GM12878 (cell line): ENCODE measurements around the gene IL10. TPM values are rescaled to one million over a fixed set of nuclear protein-coding genes. Genes with fewer than 3 reads are reported as not detected.

ENCODE experiments used
- BMI1 ChIP-seq: fragments of 450-650 bp; IDR thresholded peaks from 2 replicates; pipeline ENCODE4 v1.6.1; 2016; ENCODE audit warnings: mild to moderate bottlenecking, moderate library complexity, borderline replicate concordance
- BRCA1 ChIP-seq: IDR thresholded peaks from 2 replicates; pipeline ENCODE4 v1.6.1; 2011; ENCODE audit warnings: low read depth, low read length, improper control_type of control experiment
- CBX5 ChIP-seq: sonication (generic); IDR thresholded peaks from 2 replicates; pipeline ENCODE4 v1.6.1; 2016; ENCODE audit warnings: low read depth, moderate library complexity, mild to moderate bottlenecking, inconsistent platforms
- FOXK2 ChIP-seq: fragments of 450-650 bp; IDR thresholded peaks from 2 replicates; pipeline ENCODE4 v1.6.1; 2017; ENCODE audit warnings: mild to moderate bottlenecking, moderate library complexity
- IRF3 ChIP-seq: fragments of 450-650 bp; IDR thresholded peaks from 2 replicates; pipeline ENCODE4 v1.6.1; 2014; ENCODE audit warnings: mild to moderate bottlenecking
- MTA2 ChIP-seq: fragments of 450-650 bp; IDR thresholded peaks from 2 replicates; pipeline ENCODE4 v1.6.1; 2016; ENCODE audit warnings: low read depth, mild to moderate bottlenecking, moderate library complexity
- NFYA ChIP-seq: IDR thresholded peaks from 2 replicates; pipeline ENCODE4 v1.6.1; 2011; ENCODE audit warnings: low read depth, mild to moderate bottlenecking, low read length, improper control_type of control experiment, borderline replicate concordance
- NFYB ChIP-seq: IDR thresholded peaks from 2 replicates; pipeline ENCODE4 v1.6.1; 2011; ENCODE audit warnings: low read depth, mild to moderate bottlenecking, low read length, improper control_type of control experiment, moderate library complexity; ENCODE audit not compliant: insufficient read depth
- POU2F2 ChIP-seq: IDR thresholded peaks from 3 replicates; pipeline ENCODE4 v1.6.1; 2011; ENCODE audit warnings: low read depth, mild to moderate bottlenecking, low read length, borderline replicate concordance
- RELB ChIP-seq: fragments of 450-650 bp; IDR thresholded peaks from 2 replicates; pipeline ENCODE4 v1.6.1; 2017; ENCODE audit warnings: low read depth, mild to moderate bottlenecking, moderate library complexity
- REST ChIP-seq: IDR thresholded peaks from 2 replicates; pipeline ENCODE4 v1.6.1; 2012; ENCODE audit warnings: mild to moderate bottlenecking, low read depth, low read length
- STAT1 ChIP-seq: fragments of 450-650 bp; conservative IDR thresholded peaks from 2 replicates; pipeline ENCODE4 v1.6.1; 2014; ENCODE audit warnings: antibody characterized with exemption, mild to moderate bottlenecking
- USF2 ChIP-seq: IDR thresholded peaks from 2 replicates; pipeline ENCODE4 v1.6.1; 2011; ENCODE audit warnings: low read depth, low read length, improper control_type of control experiment, borderline replicate concordance
- ZNF274 ChIP-seq: IDR thresholded peaks from one replicate; pipeline ENCODE4 v1.8.0; 2011; ENCODE audit not compliant: insufficient read length, insufficient read depth
- polyA plus RNA-seq, 11 experiments: library from polyadenylated mRNA; depleted of rRNA in 4 of 11; unstranded in 6 of 11; stranded (reverse) in 5 of 11; fragments of >200 nt; fragmentation: Nextera tagmentation in 4 of 11; fragmentation: Illumina TruSeq in 1 of 11; extraction: Ambion mirVana in 4 of 11; extraction: Trizol in 1 of 11; gene quantifications; 1 replicate in 1 of 11; 2 replicates in 10 of 11; pipeline versions ENCODE4 v1.2.1 to v1.2.3, GENCODE V29; 2011 to 2016; ENCODE audit warnings: inconsistent platforms in 2 of 11, missing spikeins in 2 of 11, low read depth in 1 of 11
- total RNA-seq, 4 experiments: library from RNA; depleted of rRNA in 3 of 4; stranded (reverse); fragments of >200 nt in 3 of 4; fragmentation: Illumina TruSeq in 1 of 4; extraction: Trizol in 1 of 4; gene quantifications; 2 replicates each; pipeline versions ENCODE4 v1.2.1 to v1.2.3, GENCODE V29; 2013 to 2021
- TF ChIP-seq, protein P1 (sequence below), 3 experiments: IDR thresholded peaks in 2 of 3; conservative IDR thresholded peaks in 1 of 3; 2 replicates each; pipeline ENCODE4 v1.5.1; 2011; ENCODE audit warnings: low read depth in 3 of 3, low read length in 3 of 3, mild to moderate bottlenecking in 3 of 3, control low read depth in 2 of 3, moderate library complexity in 2 of 3, inconsistent platforms in 1 of 3, mixed read lengths in 1 of 3; ENCODE audit not compliant: control insufficient read depth in 2 of 3, insufficient read depth in 1 of 3; ENCODE audit errors: extremely low read depth in 1 of 3
- TF ChIP-seq, protein P2 (sequence below): fragments of 450-650 bp; formaldehyde crosslinking; IDR thresholded peaks from 2 replicates; pipeline ENCODE4 v1.5.0; 2022; ENCODE audit warnings: mild to moderate bottlenecking, missing genetic modification characterization

The IL10 gene
- total and polyA plus RNA-seq, 10 of the 15 experiments (the other 5 are each of a cell fraction or from before 2014, with no cell fraction given), result 0.34 to 5.0 (median 1.1) TPM

- TF ChIP-seq, protein P1, sequence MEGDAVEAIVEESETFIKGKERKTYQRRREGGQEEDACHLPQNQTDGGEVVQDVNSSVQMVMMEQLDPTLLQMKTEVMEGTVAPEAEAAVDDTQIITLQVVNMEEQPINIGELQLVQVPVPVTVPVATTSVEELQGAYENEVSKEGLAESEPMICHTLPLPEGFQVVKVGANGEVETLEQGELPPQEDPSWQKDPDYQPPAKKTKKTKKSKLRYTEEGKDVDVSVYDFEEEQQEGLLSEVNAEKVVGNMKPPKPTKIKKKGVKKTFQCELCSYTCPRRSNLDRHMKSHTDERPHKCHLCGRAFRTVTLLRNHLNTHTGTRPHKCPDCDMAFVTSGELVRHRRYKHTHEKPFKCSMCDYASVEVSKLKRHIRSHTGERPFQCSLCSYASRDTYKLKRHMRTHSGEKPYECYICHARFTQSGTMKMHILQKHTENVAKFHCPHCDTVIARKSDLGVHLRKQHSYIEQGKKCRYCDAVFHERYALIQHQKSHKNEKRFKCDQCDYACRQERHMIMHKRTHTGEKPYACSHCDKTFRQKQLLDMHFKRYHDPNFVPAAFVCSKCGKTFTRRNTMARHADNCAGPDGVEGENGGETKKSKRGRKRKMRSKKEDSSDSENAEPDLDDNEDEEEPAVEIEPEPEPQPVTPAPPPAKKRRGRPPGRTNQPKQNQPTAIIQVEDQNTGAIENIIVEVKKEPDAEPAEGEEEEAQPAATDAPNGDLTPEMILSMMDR (IDR thresholded peaks at IDR 0.05 in 2 of 3, conservative IDR thresholded peaks at IDR 0.05 in 1 of 3; ENCODE audit: control insufficient read depth in 2 of 3, extremely low read depth in 1 of 3, insufficient read depth in 1 of 3, low read depth in 3 of 3, low read length in 3 of 3), result no peak
- TF ChIP-seq IRF3 (no peak), NFYB (no peak), BRCA1 (no peak), MTA2 (peak; percentile 85), CBX5 (no peak), POU2F2 (peak; percentile 28; the same call in 1 of the 3 replicates), NFYA (no peak), BMI1 (no peak), REST (no peak), ZNF274 (no peak), USF2 (no peak), FOXK2 (no peak), RELB (peak; percentile 89), STAT1 (no peak; the same call in 1 of the 2 replicates)
- TF ChIP-seq, protein P2, sequence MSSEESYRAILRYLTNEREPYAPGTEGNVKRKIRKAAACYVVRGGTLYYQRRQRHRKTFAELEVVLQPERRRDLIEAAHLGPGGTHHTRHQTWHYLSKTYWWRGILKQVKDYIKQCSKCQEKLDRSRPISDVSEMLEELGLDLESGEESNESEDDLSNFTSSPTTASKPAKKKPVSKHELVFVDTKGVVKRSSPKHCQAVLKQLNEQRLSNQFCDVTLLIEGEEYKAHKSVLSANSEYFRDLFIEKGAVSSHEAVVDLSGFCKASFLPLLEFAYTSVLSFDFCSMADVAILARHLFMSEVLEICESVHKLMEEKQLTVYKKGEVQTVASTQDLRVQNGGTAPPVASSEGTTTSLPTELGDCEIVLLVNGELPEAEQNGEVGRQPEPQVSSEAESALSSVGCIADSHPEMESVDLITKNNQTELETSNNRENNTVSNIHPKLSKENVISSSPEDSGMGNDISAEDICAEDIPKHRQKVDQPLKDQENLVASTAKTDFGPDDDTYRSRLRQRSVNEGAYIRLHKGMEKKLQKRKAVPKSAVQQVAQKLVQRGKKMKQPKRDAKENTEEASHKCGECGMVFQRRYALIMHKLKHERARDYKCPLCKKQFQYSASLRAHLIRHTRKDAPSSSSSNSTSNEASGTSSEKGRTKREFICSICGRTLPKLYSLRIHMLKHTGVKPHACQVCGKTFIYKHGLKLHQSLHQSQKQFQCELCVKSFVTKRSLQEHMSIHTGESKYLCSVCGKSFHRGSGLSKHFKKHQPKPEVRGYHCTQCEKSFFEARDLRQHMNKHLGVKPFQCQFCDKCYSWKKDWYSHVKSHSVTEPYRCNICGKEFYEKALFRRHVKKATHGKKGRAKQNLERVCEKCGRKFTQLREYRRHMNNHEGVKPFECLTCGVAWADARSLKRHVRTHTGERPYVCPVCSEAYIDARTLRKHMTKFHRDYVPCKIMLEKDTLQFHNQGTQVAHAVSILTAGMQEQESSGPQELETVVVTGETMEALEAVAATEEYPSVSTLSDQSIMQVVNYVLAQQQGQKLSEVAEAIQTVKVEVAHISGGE (CRISPR knock-in tag), result no peak
These were observed 18.4 kb upstream of the IL10 start (continued) for GRCh38 chr1:206790502-206791250.
